ENCODE measurements around the gene KIAA1755. TPM values are rescaled to one million over a fixed set of nuclear protein-coding genes. Genes with fewer than 3 reads are reported as not detected.
"Not testable (repeated sequence)": the region's sequence is repeated elsewhere in the genome, so short reads cannot be mapped to it uniquely, and the experiment has no call there.

KIAA1755 gene
- total RNA-seq, 1 donor from 2014 or later = not detected

GRCh38 chr20:38249536-38250310 lies 10.8 kb downstream of the KIAA1755 start:
- ChIA-PET CTCF (no interaction called here), POLR2A (no interaction called here)
- Mint-ChIP-seq H3K4me3 (no peak overlapping the region), H3K27me3 (peaks cover 12% of the 10 kb centered on the region), H3K9me3 (peaks cover 4% of the 10 kb centered on the region), H3K27ac (no peak overlapping the region), H3K4me1 (no peaks in the 10 kb centered on the region), H3K36me3 (ENCODE audit: low read depth) (no peaks in the 10 kb centered on the region)
- intact Hi-C loops (cut with micrococcal nuclease) = no loop called here
- ATAC-seq (ENCODE audit: low read depth) (no peak), DNase-seq (no peak)
- TF ChIP-seq, protein P1, sequence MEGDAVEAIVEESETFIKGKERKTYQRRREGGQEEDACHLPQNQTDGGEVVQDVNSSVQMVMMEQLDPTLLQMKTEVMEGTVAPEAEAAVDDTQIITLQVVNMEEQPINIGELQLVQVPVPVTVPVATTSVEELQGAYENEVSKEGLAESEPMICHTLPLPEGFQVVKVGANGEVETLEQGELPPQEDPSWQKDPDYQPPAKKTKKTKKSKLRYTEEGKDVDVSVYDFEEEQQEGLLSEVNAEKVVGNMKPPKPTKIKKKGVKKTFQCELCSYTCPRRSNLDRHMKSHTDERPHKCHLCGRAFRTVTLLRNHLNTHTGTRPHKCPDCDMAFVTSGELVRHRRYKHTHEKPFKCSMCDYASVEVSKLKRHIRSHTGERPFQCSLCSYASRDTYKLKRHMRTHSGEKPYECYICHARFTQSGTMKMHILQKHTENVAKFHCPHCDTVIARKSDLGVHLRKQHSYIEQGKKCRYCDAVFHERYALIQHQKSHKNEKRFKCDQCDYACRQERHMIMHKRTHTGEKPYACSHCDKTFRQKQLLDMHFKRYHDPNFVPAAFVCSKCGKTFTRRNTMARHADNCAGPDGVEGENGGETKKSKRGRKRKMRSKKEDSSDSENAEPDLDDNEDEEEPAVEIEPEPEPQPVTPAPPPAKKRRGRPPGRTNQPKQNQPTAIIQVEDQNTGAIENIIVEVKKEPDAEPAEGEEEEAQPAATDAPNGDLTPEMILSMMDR (IDR thresholded peaks at IDR 0.05) = no peak

DNA sequence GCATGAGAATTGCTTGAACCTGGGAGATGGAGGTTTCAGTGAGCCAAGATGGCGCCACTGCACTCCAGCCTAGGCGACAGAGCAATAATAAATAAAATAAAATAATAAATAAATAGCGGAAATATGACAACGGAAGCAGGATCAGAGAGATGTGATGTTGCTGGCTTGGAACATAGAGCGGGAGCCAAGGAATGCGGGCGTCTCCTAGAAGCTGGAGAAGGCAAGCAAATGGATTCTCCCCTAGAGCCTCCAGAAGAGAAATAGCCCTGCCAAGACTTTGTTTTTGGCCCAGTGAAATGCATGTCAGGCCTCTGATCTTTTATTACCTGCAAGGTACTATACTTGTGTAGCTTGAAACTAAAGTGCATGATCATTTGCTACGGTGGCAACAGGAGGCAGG lies 12.4 kb downstream of the KIAA1755 start:
- H3K9me3 Mint-ChIP-seq = peaks cover 12% of the 10 kb centered on the region
- no peak overlapping the region for H3K4me3 Mint-ChIP-seq
- no peak overlapping the region for H3K27ac Mint-ChIP-seq
- TF ChIP-seq, protein P1 (IDR thresholded peaks at IDR 0.05) = no peak
- no peaks in the 10 kb centered on the region for H3K36me3 Mint-ChIP-seq (ENCODE audit: low read depth)
- H3K4me1 Mint-ChIP-seq = no peaks in the 10 kb centered on the region
- ChIA-PET POLR2A (no interaction called here), CTCF (no interaction called here)
- no peak for DNase-seq
- intact Hi-C loops (cut with micrococcal nuclease) = no loop called here
- peaks cover 12% of the 10 kb centered on the region for H3K27me3 Mint-ChIP-seq
- no peak for ATAC-seq (ENCODE audit: low read depth)

DNA sequence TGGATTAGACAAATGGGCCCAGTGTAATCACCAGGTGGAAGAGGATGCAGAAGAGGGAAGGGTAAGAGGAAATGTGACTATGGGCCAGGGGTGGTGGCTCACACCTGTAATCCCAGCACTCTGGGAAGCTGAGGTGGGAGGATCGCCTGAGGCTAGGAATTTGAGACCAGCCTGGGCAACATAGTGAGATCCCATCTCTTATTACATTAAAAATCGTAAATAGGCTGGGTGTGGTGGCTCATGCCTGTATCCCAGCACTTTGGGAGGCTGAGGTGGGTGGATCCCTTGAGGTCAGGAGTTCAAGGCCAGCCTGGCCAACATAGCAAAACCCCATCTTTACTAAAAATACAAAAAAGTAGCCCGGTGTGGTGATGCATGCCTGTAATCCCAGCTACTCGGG lies 12.8 kb downstream of the KIAA1755 start:
- H3K27ac Mint-ChIP-seq; CTCF ChIA-PET; intact Hi-C loops (cut with micrococcal nuclease); ATAC-seq (ENCODE audit: low read depth); H3K4me1 Mint-ChIP-seq; H3K4me3 Mint-ChIP-seq; DNase-seq; H3K36me3 Mint-ChIP-seq (ENCODE audit: low read depth); POLR2A ChIA-PET: not testable (repeated sequence)
- peaks cover 12% of the 10 kb centered on the region for H3K27me3 Mint-ChIP-seq
- peaks cover 16% of the 10 kb centered on the region for H3K9me3 Mint-ChIP-seq

DNA sequence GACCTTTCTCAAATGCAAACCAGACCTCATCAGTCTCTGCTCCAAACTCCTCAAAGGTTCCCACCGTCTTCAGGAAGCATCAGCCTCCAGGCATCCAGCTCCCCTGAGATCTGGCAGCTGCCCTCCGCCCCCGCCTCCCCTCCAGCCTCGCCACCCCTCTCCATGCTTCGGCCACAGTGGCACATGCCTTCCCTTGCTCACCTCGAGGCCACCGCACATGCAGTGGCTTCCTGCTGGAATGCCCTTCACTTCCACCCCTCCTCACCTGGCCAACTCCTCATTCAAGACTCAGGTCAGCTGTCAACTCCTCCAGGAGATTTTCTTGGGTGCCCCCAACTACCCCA lies 13.4 kb downstream of the KIAA1755 start:
- intact Hi-C loops (cut with micrococcal nuclease) = no loop called here

GRCh38 chr20:38246357-38247165 lies 14.0 kb downstream of the KIAA1755 start:
- intact Hi-C loops (cut with micrococcal nuclease) = no loop called here
- DNase-seq (no peak), ATAC-seq (ENCODE audit: low read depth) (no peak)
- no peaks in the 10 kb centered on the region for H3K4me1 Mint-ChIP-seq
- H3K27me3 Mint-ChIP-seq = peaks cover 12% of the 10 kb centered on the region
- H3K4me3 Mint-ChIP-seq = no peak overlapping the region
- TF ChIP-seq, protein P1 (IDR thresholded peaks at IDR 0.05) = no peak
- H3K9me3 Mint-ChIP-seq = peaks cover 22% of the 10 kb centered on the region
- H3K27ac Mint-ChIP-seq = no peak overlapping the region
- ChIA-PET POLR2A (no interaction called here), CTCF (no interaction called here)
- H3K36me3 Mint-ChIP-seq (ENCODE audit: low read depth) = peaks cover 2% of the 10 kb centered on the region

More for the DNA sequence above, 13.4 kb downstream of the KIAA1755 start:
- TF ChIP-seq, protein P1 (IDR thresholded peaks at IDR 0.05) = no peak
- Mint-ChIP-seq H3K9me3 (peaks cover 19% of the 10 kb centered on the region), H3K4me3 (no peak overlapping the region), H3K4me1 (no peaks in the 10 kb centered on the region), H3K36me3 (ENCODE audit: low read depth) (peaks cover 2% of the 10 kb centered on the region), H3K27me3 (peaks cover 12% of the 10 kb centered on the region), H3K27ac (no peak overlapping the region)
- ChIA-PET CTCF (no interaction called here), POLR2A (no interaction called here)
- DNase-seq = no peak
- ATAC-seq (ENCODE audit: low read depth) = no peak

All from activated B cell treated with CpG ODN at 0.5 μM for 24 hours (primary cell).